NB4 (cell line): ENCODE results near the gene ASCC3.
"Not testable (repeated sequence)": the region's sequence is repeated elsewhere in the genome, so short reads cannot be mapped to it uniquely, and the experiment has no call there.

Experiments
- CTCF ChIP-seq: IDR thresholded peaks from one replicate; pipeline ENCODE4 v1.5.1; 2012; ENCODE audit warnings: low read depth, low read length
- MYC ChIP-seq: IDR thresholded peaks from 2 replicates; pipeline ENCODE4 v1.6.1; 2011; ENCODE audit warnings: low read depth, low read length
- POLR2A ChIP-seq: IDR thresholded peaks from 2 replicates; pipeline ENCODE4 v1.6.1; 2011; ENCODE audit warnings: mild to moderate bottlenecking; ENCODE audit not compliant: insufficient read length; ENCODE audit errors: extremely low read depth

DNA sequence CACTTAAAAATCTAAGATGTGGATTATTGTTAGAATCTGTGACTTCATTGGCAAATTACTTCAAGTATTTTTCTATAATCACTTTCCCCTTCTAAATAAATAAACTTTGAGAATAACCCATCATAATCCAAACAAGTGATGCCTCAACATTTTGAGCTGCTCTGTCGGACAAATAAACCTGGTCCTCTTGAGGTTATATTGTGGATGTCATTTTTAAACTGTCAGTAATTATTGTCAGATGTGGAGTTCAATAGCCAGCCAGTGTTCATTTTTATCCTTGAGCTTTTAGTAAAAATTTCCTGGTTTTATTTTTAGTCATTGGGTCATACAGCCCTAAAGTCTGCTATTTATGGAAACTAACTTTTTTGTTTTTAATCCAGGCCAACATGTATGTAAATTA, 9.5 kb upstream of the ASCC3 start:
- not testable (repeated sequence) for TF ChIP-seq CTCF, POLR2A, MYC
